ENCODE measurements around the gene NFIA.

DNA sequence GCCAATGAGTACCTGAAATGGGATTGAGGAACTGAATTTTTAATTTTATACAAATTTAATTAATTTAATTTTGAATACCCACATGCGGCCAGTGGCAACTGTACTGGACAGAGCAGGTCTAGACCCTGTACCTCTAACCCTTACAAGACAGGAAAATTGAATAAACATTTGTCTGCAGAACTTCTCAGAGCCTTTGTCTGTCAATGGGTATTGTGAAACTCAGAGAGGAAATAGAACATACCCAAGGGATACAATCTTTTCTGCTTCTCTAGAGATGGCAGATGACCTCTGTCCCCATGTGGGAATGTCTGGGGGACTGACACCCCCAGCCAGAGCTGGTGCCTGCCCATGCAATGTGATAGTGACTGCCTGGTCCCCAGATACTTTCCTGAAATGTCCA is 421.9 kb downstream of the NFIA start:
- TF ChIP-seq, protein P1, sequence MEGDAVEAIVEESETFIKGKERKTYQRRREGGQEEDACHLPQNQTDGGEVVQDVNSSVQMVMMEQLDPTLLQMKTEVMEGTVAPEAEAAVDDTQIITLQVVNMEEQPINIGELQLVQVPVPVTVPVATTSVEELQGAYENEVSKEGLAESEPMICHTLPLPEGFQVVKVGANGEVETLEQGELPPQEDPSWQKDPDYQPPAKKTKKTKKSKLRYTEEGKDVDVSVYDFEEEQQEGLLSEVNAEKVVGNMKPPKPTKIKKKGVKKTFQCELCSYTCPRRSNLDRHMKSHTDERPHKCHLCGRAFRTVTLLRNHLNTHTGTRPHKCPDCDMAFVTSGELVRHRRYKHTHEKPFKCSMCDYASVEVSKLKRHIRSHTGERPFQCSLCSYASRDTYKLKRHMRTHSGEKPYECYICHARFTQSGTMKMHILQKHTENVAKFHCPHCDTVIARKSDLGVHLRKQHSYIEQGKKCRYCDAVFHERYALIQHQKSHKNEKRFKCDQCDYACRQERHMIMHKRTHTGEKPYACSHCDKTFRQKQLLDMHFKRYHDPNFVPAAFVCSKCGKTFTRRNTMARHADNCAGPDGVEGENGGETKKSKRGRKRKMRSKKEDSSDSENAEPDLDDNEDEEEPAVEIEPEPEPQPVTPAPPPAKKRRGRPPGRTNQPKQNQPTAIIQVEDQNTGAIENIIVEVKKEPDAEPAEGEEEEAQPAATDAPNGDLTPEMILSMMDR (IDR thresholded peaks at IDR 0.05), result no peak
- no peak for TF ChIP-seq EP300 (IDR thresholded peaks at IDR 0.05)

All from upper lobe of left lung (tissue), 4 donors.